GM12891 (cell line): ENCODE measurements around the gene ART4.

Source experiments
- DNase-seq: peaks from one replicate; pipeline ENCODE4 v3.0.0; 2011; ENCODE audit warnings: low spot score; ENCODE audit not compliant: insufficient read length
- FAIRE-seq: peaks from 2 replicates; lab custom pipeline; 2011; peaks lifted over from hg19 to GRCh38; lab: Jason Lieb, UNC
- PAX5 ChIP-seq: IDR thresholded peaks from 2 replicates; pipeline ENCODE4 v1.6.1; 2011; ENCODE audit warnings: low read length, moderate library complexity, mild to moderate bottlenecking; ENCODE audit not compliant: insufficient read depth, severe bottlenecking
- POLR2A ChIP-seq: IDR thresholded peaks from 2 replicates; pipeline ENCODE4 v1.6.1; 2011; ENCODE audit warnings: low read depth, low read length, control low read depth
- POLR2AphosphoS5 ChIP-seq: IDR thresholded peaks from 2 replicates; pipeline ENCODE4 v1.6.1; 2011; ENCODE audit warnings: low read depth, low read length, control low read depth
- POU2F2 ChIP-seq: IDR thresholded peaks from 2 replicates; pipeline ENCODE4 v1.6.1; 2011; ENCODE audit warnings: low read depth, mild to moderate bottlenecking, control low read depth, low read length, moderate library complexity
- SPI1 ChIP-seq: IDR thresholded peaks from 2 replicates; pipeline ENCODE4 v1.6.1; 2011; ENCODE audit warnings: low read depth, low read length, control low read depth
- TAF1 ChIP-seq: IDR thresholded peaks from 2 replicates; pipeline ENCODE4 v1.6.1; 2011; ENCODE audit warnings: low read depth, low read length, control low read depth

Gene ART4

GRCh38 chr12:14824012-14824634, 19.2 kb downstream of the ART4 start:
- FAIRE-seq (no peak), DNase-seq (no peak)
- TF ChIP-seq PAX5: no peak
- no peak for TF ChIP-seq POLR2A

DNA sequence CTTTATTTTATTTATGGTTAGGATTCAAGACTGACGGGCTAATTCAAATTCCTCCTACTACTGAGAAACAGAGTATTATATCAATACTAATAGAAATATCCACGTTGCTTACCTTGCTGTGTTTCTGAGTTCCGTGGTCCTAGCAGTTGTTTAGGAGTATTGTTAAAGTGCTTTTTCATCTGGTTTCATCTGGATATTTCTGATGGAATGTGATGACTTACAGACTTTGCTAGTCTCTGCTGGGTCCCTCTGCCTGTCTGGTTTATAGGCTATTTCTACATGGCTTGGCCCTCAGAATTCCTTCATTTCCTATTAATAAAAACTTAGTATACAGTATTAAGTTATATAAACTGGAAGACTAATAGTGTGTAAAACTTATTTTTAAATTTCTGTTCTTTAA, 29.3 kb downstream of the ART4 start, which contains the start of gene SMCO3:
Gene SMCO3 (minus strand): TSS at position 169 of the 400 bp plus-strand sequence. CDS start 7,502 bp downstream, outside the sequence.
- no peak for FAIRE-seq

DNA sequence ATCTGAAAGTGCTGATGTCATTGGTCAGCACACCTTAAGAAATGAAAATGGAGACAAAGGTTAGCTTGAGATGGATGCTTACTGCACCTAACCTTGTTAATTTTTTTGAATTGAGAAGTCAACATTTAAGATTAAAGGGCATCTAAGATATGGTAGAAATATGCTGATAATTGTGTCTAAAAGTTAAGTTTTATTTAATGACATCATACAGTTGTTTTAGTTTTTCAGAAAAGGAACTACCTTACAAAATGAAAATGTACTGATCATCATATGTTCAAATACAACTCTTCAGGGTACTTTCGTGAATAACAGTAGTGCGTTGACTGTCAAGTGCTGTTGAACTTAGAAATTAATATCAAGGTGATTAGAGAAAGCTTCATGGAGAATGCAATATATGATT, 31.8 kb downstream of the ART4 start:
- FAIRE-seq (no peak), DNase-seq (no peak)
- TF ChIP-seq POLR2AphosphoS5 (no peak), POLR2A (no peak), POU2F2 (no peak), SPI1 (no peak), PAX5 (no peak), TAF1 (no peak)

More for the DNA sequence above, 29.3 kb downstream of the ART4 start, which contains the start of gene SMCO3:
- no peak for TF ChIP-seq POLR2AphosphoS5
- TF ChIP-seq SPI1: no peak
- TF ChIP-seq PAX5: no peak
- no peak for TF ChIP-seq POLR2A
- TF ChIP-seq POU2F2: no peak
- no peak for TF ChIP-seq TAF1
- DNase-seq: no peak

GRCh38 chr12:14810953-14811483, 32.3 kb downstream of the ART4 start:
- TF ChIP-seq POLR2AphosphoS5: no peak
- TF ChIP-seq TAF1: no peak
- no peak for TF ChIP-seq POU2F2
- TF ChIP-seq PAX5: no peak
- TF ChIP-seq POLR2A: no peak
- TF ChIP-seq SPI1: no peak
- FAIRE-seq: no peak
- no peak for DNase-seq

GRCh38 chr12:14810167-14810952, 33.0 kb downstream of the ART4 start:
- no peak for TF ChIP-seq POLR2A
- no peak for DNase-seq
- FAIRE-seq: no peak

DNA sequence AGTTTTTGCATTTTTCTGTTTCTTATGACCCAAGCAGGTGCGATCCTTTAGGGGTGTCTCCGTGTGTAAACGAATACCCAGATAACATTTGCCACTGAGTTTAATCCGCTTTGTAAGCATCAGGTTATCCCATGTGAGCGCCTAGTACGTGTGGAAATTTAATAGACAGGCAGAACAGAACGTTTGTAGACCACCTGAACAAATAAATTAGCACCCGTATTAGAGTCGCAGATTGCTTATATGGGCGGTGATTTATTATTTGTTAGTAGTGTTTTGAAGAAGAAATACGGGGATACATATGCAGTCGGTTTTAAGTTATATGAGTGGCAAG, 39.5 kb downstream of the ART4 start:
- DNase-seq (no peak), FAIRE-seq (no peak)
- TF ChIP-seq PAX5: no peak
- TF ChIP-seq TAF1: no peak
- no peak for TF ChIP-seq POLR2AphosphoS5
- TF ChIP-seq SPI1: no peak
- TF ChIP-seq POU2F2: no peak
- no peak for TF ChIP-seq POLR2A

GRCh38 chr12:14803011-14803829, 40.1 kb downstream of the ART4 start, which contains the start of the genes C12orf60 and WBP11:
Gene C12orf60 (plus strand): TSS chr12:14803670. CDS start chr12:14822936, 19,266 bp downstream.
Gene WBP11 (minus strand): TSS chr12:14803478. CDS start chr12:14801383, 2,095 bp downstream.
- FAIRE-seq (peak; percentile 96), DNase-seq (peak; percentile 62)
- peak; percentile 89 for TF ChIP-seq POLR2A
- peak; percentile 93 for TF ChIP-seq TAF1
- no peak for TF ChIP-seq SPI1
- peak; percentile 83 for TF ChIP-seq POLR2AphosphoS5
- peak; percentile 21 for TF ChIP-seq PAX5
- peak; percentile 41; the same call in 1 of the 2 replicates for TF ChIP-seq POU2F2

DNA sequence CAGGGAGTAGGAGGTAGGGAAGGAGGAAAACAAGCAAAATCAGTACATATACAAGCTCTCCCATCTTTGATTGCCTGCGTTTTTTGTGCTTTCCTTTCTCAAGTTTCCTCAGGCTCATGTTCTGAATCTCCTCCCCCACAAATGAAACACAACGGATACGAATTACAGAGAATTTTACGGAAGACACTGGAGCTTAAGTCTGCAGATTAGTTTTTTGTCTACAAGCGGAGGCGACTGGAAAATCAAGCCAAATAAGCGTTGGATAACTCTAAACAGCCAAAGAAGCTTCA, 40.7 kb downstream of the ART4 start:
- TF ChIP-seq POLR2A: no peak
- no peak for TF ChIP-seq SPI1
- TF ChIP-seq POLR2AphosphoS5: no peak
- TF ChIP-seq PAX5: no peak
- TF ChIP-seq POU2F2: no peak
- TF ChIP-seq TAF1: no peak
- FAIRE-seq: no peak
- no peak for DNase-seq

DNA sequence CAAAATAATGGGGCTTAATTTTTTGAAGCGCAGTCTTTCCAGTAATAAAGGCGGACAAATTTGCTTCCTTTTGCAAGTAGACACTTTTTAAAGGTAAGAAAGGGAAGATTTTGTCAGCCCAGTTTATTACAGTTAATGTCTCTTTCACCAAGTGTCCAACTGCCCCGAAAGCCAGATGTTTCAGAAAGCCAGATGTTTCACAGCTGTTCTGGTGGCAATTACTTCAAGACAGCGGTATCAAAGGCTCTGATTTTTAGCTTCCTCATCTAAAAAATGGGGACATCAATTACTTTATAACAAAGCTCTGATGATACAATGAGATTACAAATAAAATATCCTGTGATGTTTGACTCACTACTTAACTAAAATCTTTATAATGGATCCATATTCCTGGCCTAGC, 41.1 kb downstream of the ART4 start:
- DNase-seq: no peak
- no peak for TF ChIP-seq POLR2A
- no peak for FAIRE-seq
